Activated CD8-positive, alpha-beta T cell treated with anti-CD3 and anti-CD28 coated beads for 36 hours (primary cell): ENCODE results near the gene SLC22A31. TPM values are rescaled to one million over a fixed set of nuclear protein-coding genes. Genes with fewer than 3 reads are reported as not detected.

Experiments
- ATAC-seq: fragments of 200-7000 bp; cut with Tn5 transposase; one replicate; pipeline ENCODE4 v1.10.0; 2021; ENCODE audit warnings: mild to moderate bottlenecking, moderate library complexity
- CTCF ChIA-PET: fragments of 350-600 bp; sonication (Branson Sonifier 250); formaldehyde crosslinking; loops from one replicate; lab custom pipeline; 2021; ENCODE audit warnings: antibody characterized with exemption; lab: Charles Lee
- POLR2A ChIA-PET: fragments of 350-600 bp; sonication (Branson Sonifier 250); formaldehyde crosslinking; loops from one replicate; lab custom pipeline; 2021; ENCODE audit warnings: antibody characterized with exemption; lab: Charles Lee
- DNase-seq: peaks from one replicate; pipeline ENCODE4 v3.0.0-alpha.2; 2020
- H3K27ac Mint-ChIP-seq: one replicate; pipeline ENCODE4 v1.8.0; 2021; ENCODE audit warnings: mild to moderate bottlenecking, mixed read lengths
- H3K27me3 Mint-ChIP-seq: one replicate; pipeline ENCODE4 v1.8.0; 2021; ENCODE audit warnings: mixed read lengths
- H3K36me3 Mint-ChIP-seq: one replicate; pipeline ENCODE4 v1.8.0; 2021; ENCODE audit warnings: low read depth, mixed read lengths
- H3K4me1 Mint-ChIP-seq: one replicate; pipeline ENCODE4 v1.8.0; 2021; ENCODE audit warnings: low read depth, mixed read lengths
- H3K4me3 Mint-ChIP-seq: one replicate; pipeline ENCODE4 v1.8.0; 2021; ENCODE audit warnings: mild to moderate bottlenecking, moderate library complexity, mixed read lengths
- H3K9me3 Mint-ChIP-seq: one replicate; pipeline ENCODE4 v1.8.0; 2021; ENCODE audit warnings: mixed read lengths
- CTCF ChIP-seq: fragments of 200-600 bp; IDR thresholded peaks from one replicate; pipeline ENCODE4 v1.8.0; 2022; ENCODE audit warnings: antibody characterized with exemption, mild to moderate bottlenecking
- intact Hi-C: fragments of 100-400 bp; cut with micrococcal nuclease; formaldehyde crosslinking; loops from one replicate; pipeline ENCODE4 v1.10.0; 2022
- total RNA-seq, 2 experiments: library from RNA; stranded (reverse); gene quantifications; one replicate each; pipeline ENCODE4 v1.2.3, GENCODE V29; 2021

Gene SLC22A31
- total RNA-seq, 2 experiments from 2014 or later: 0.16 to 0.20 TPM

GRCh38 chr16:89210165-89210903 is 10.0 kb upstream of the SLC22A31 start:
- Mint-ChIP-seq H3K27me3 (peaks cover 5% of the 10 kb centered on the region), H3K4me1 (peaks cover 6% of the 10 kb centered on the region), H3K4me3 (no peak overlapping the region), H3K27ac (no peak overlapping the region), H3K9me3 (no peaks in the 10 kb centered on the region), H3K36me3 (no peaks in the 10 kb centered on the region)
- no peak for DNase-seq
- intact Hi-C loops: loop anchor here (10.0 kb wide), 1 partner anchor 266 kb away; no protein-coding TSS in a partner anchor
- CTCF ChIA-PET: no interaction called here
- POLR2A ChIA-PET: no interaction called here
- ATAC-seq: no peak
- TF ChIP-seq CTCF: no peak

GRCh38 chr16:89209522-89210044 is 9.2 kb upstream of the SLC22A31 start:
- ChIA-PET POLR2A (no interaction called here), CTCF (no interaction called here)
- no peaks in the 10 kb centered on the region for H3K36me3 Mint-ChIP-seq
- ATAC-seq (no peak), DNase-seq (no peak)
- peaks cover 9% of the 10 kb centered on the region for H3K27me3 Mint-ChIP-seq
- H3K4me1 Mint-ChIP-seq: no peaks in the 10 kb centered on the region
- H3K9me3 Mint-ChIP-seq: no peaks in the 10 kb centered on the region
- no peak overlapping the region for H3K27ac Mint-ChIP-seq
- intact Hi-C loops: loop anchor here (10.0 kb wide), 1 partner anchor 265 kb away; no protein-coding TSS in a partner anchor
- H3K4me3 Mint-ChIP-seq: no peak overlapping the region
- TF ChIP-seq CTCF: no peak

- H3K27me3 Mint-ChIP-seq: peaks cover 22% of the 10 kb centered on the region
- no peak overlapping the region for H3K27ac Mint-ChIP-seq
- no peak overlapping the region for H3K4me3 Mint-ChIP-seq
- intact Hi-C loops: no loop called here
- no peaks in the 10 kb centered on the region for H3K36me3 Mint-ChIP-seq
- no peaks in the 10 kb centered on the region for H3K9me3 Mint-ChIP-seq
- no peaks in the 10 kb centered on the region for H3K4me1 Mint-ChIP-seq
- POLR2A ChIA-PET: no interaction called here
- no peak for DNase-seq
- CTCF ChIA-PET: interaction anchor here (1.0 kb wide), 1 partner anchor 8 kb away, joined by 4 read pairs; no protein-coding TSS in a partner anchor
- TF ChIP-seq CTCF: no peak
- no peak for ATAC-seq
Observed at GRCh38 chr16:89207993-89208392, 7.7 kb upstream of the SLC22A31 start.

GRCh38 chr16:89202422-89203215 is 2.3 kb upstream of the SLC22A31 start:
- ChIA-PET CTCF (interaction anchor here (0.8 kb wide), 1 partner anchor 345 kb away, joined by 3 read pairs; no protein-coding TSS in a partner anchor), POLR2A (interaction anchor here (0.8 kb wide), 1 partner anchor 15 kb away, joined by 3 read pairs; the partner anchor contains the start of gene ZNF778)
- Mint-ChIP-seq H3K4me3 (peak overlapping the region; percentile 47), H3K27ac (no peak overlapping the region), H3K36me3 (no peaks in the 10 kb centered on the region), H3K27me3 (peaks cover 44% of the 10 kb centered on the region), H3K4me1 (peaks cover 13% of the 10 kb centered on the region), H3K9me3 (no peaks in the 10 kb centered on the region)
- intact Hi-C loops: no loop called here
- ATAC-seq: no peak
- no peak for DNase-seq
- no peak for TF ChIP-seq CTCF
